Kidney capillary endothelial cell (primary cell): ENCODE results near the gene TRIM33.
"Not testable (repeated sequence)": the region's sequence is repeated elsewhere in the genome, so short reads cannot be mapped to it uniquely, and the experiment has no call there.

ENCODE experiments used
- DNase-seq: peaks from one replicate; pipeline ENCODE4 v3.0.0-alpha.2; 2018; ENCODE audit warnings: low spot score

Gene TRIM33

DNA sequence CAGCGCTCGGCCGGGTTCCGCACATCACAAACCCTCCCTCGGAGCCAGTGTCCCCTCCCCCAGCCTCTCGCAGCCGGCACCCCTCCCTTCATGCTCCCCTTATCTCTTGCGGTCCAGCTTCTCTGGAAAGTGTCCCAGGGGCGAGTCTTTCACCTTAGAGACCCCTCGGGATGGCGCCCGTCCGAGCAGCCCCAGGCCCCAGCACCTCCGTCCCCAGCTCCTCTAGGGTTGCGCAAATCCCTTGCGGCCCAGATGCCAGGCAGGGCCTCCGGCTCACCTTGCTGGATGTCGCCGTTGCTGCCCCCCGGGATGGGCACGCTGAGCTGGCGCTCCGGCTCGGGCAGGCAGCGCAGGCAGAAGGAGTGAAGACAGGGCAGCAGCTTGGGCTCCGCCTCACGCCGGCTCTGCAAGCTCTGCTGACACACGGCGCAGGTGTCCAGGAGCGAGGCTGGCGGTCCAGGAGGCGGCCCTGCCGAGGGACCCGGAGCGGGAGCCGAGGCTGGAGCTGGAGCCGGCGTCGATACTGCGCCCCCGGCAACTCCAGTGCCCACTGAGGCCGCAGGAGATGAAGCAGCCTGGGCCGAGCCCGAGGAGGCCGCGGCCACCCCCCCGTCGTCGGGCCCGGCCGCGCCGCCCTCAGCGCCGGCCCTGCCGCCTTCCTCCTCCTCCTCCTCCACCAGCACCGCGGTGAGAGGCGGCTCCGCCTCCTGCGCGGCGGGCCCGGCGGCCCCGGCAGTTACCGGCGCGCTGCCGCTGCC is 550 bp downstream of the TRIM33 start:
- peak; percentile 19 for DNase-seq

DNA sequence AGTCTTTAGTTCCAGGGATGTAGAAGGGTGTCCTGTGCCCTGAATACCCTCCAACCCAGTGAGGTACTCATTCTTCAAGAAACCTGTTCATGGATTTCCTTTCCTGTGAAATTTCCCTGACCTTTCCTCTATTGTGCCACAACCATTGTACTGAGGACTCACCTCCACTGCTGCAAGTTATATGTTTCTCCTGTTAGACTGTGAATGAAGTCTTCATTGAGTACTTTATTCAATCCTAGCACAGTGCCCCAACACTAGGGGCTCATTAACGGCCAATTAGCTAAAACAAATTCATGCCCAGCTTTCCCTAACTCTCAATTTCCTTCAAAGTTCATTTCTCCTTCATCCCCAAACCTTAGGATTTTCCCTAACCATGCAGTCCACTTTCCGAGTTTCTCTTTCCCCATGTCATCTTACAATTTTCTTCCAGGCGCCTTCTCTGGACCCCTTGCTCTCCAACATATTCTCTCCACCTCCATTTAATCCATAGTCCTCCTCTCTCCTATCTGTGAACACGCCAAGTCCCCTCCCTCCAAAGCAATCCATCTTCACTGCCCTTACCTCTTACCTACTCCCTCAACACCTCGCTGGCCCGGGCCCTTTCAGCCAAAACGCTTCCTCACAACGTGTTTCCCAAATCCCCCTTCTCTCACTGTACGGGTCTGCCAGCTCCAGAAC is 1.3 kb downstream of the TRIM33 start:
- peak; percentile 11 for DNase-seq

DNA sequence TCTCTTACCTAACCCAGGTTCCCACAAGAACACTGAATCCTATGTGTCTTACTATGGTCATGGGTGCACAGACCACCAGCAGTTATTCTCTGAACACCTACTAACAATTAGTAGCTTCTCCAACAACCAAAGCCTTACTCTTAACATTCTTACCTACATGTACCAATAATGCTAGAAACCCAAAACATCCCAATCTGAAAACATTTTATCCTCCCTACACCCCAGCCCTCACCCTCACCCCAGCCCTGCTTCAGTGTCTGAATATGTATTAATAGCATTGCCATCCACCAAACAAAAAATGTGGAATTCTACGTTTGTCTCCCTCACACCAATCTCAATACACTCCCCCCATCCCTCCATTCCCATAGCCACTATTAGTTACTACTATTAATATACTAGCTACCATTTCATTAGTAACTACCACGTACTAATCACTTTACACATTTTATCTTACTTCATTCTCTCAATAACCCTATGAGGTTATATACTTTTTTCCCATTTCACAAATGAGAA is 2.6 kb downstream of the TRIM33 start:
- DNase-seq = no peak

DNA sequence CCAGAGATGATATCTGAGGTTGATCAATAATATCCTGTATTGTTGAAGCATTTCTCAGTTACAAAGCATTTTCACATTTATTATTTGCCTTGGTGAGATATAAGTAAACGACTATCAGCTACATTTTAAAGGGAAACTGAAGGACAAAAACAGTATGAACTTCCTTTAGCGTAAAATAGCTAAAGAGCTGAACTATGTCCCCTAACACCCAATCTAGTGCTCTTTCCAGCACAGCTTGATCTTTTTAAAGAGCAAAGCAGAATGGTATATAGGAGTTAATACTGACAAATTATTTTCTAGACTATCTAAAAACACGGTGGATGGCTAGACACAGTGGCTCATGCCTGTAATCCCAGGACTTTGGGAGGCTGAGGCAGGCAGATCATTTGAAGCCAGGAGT is 3.5 kb downstream of the TRIM33 start:
- DNase-seq = no peak

DNA sequence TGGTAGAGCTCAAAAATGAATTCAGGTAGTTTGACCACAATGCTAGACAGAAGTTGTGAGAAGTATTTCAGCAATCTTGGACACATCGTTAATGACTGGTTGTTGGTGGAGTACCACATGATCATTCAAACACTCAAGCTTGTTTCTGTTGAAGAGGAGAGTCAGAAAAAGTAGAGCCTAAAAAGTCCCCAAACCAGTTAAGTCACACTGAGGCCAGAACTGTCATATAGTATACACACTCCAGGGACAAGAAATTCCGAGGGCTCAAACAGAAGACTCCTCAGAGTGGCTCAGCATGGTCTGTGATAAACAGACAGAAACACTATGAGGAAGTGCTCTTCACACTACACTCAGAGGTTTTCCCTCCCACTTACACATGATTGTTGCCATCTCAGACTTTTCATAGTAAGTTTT is 5.8 kb downstream of the TRIM33 start:
- DNase-seq = no peak

DNA sequence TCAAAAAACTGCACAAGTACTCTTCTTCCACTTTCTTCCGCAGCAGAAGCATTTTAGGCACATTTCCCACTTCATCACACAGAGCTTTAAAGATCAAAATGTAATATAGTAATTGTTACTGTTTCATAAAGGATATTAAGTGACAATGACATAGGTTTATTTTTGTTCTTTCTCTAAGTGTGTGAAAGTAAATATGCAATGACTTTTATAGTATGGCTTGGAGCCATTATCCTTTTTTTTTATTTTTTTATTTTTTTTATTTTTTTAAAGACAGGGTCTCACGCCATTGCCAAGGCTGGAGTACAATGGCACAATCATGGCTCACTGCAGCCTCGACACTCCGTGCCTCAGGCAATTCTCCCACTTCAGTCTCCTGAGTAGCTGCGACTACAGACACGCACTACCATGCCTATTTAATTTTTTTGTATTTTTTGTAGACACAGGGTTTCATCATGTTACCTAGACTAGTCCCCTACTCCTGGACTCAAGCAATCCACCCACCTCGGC is 7.0 kb downstream of the TRIM33 start:
- DNase-seq = no peak

DNA sequence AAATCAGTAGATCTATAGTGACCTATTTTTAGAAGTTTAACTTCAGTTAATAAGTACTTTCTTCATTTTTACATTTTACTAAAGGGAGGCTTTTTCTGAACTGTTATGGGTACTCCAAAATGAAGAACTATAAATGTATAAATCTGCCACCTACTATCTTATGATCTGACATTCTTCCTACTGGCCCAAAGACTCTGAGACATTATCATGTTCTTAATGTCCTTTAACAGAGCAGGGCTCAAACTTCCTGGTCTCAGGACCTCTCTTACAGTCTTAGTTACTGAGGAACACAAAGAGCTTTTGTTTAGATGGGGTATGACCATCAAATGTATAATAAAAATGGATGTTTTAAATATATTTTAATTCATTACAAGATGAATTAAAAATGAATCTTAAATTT is 8.9 kb downstream of the TRIM33 start:
- no peak for DNase-seq

DNA sequence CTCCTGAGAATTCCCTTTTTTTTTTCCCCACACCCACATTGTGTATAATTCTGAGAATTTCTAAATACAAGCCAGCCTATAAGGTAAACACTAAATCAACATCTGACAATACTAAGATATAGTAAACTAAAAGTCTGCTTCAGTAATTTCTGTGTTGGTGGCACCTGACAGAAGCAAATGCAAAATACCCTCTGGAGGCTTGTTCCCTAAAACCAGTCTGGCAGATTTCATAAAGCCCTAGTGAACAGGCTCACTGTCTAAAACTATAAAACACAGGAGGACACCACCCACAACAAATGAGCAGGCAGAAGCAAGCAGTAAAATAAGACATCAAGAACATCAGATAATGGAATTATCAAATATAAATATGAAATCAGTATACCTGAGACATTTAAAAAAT is 11.5 kb downstream of the TRIM33 start:
- no peak for DNase-seq

DNA sequence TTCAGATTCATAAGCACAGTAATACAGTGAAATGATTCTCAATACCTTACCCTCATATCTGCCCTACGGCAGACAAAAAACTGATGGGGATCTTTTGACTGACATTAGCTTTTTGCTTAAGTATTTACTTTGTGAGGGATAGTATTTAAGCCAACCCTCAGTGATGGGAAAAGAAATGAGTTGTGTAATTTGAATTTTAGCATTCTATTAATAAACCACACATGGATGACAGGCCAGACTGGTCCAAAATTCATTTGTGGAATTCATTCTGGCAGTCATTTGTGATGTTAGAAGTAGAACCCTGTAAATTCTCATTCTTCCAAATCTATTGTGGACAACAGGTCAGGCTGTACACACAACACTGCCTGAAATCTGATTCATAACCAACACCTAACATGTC is 14.9 kb downstream of the TRIM33 start:
- no peak for DNase-seq

DNA sequence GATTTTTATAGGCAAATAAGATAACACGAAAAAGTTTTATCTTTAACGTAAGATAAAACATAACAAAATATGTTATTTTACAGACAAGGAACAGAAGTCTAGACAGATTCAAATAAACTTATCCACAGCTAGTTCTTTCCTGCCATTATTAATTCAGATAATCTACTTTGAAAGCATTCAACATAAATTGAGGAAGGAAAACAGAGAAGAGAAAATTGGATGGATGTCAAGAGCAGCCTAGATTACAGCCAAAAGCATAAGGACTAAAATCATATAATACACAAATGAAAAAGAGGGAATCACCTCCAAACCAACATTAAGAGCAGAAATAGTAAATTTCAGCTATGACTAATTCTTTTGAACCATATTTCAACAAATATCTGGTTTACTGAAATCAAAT is 15.5 kb downstream of the TRIM33 start:
- DNase-seq = no peak

DNA sequence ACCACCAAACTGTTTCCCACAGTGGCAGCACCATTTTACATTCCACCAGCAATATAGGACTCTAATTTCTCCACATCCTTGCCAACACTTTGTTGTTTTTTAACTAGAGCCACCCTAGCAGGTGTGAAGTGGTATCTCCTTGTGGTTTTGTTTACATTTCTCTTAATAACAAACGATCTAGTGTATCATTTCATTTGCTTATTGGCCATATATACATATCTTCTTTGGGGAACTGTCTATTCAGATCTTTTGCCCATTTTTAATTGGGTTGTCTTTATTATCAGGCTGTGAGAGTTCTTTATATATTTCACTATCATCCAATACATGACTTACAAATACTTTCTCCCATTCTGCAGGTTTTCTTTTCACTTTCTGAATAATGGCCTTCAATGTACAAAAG is 18.0 kb downstream of the TRIM33 start:
- DNase-seq = no peak

DNA sequence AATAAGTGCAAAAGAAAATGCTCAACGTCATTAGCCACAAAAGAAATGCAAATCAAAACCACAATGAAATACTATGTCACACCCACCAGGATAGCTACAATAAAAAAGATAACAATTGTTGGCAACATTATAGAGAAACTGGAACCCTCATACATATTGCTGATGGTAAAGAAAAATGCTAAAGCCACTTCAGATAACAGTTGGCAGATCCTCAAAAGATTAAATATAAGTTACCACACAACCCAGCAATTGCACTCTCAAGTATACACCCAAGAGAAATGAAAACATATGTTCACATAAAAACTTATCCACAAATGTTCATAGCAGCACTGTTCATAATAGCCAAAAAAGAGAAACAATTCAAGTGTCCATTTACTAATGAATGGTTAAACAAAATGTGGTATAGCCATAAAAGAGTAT is 20.7 kb downstream of the TRIM33 start:
- no peak for DNase-seq

DNA sequence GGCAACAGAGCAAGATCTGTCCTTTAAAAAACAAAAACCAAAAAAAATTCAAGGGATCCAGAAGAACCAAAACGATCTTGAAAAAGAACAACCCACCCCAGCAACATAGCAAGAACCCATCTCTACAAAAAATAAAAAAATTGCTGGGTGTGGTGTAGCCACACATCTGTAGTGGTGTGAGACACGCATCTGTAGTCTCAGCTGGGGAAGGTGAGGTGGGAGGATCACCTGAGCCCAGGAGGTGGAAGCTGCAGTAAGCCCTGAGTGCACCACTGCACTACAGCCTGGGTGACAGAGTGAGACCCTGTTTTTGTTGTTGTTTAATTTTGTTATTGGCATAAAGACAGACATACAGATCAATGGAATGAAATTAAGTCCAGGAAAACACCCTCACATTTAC is 22.3 kb downstream of the TRIM33 start:
- no peak for DNase-seq

DNA sequence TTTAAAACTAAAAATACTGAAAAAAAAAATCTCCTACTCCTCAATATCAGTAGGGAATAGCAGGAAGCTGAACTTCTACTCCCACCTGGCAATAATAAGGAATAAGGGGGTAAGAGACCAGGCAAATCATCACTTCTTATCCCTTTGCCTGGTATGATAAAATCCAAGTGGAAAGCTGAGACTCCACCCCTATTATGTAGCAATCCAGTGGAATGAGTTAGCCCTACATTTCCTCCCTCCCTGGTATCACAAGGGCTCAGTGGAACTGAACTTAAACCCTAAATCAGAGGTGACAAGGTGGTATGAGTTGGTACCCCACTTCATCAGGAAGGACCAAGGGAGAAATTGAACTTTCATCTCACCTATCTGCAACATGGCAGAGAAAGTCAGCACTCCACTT is 25.7 kb downstream of the TRIM33 start:
- no peak for DNase-seq

DNA sequence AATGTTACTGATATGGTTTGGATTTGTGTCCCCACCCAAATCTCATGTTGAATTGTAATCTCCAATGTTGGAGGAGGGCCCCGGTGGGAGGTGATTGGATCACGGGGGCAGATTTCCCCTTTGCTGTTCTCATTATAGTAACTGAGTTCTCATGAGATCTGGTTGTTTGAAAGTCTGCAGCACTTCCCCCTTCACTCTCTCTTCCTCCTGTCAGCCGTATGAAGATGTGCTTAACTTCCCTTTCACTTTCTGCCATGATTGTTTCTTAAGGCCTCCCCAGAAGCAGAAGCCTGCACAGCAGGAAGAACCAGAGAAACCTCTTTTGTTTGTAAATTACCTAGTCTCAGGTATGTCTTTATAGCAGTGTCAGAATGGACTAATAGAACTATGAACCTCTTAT is 28.4 kb downstream of the TRIM33 start:
- no peak for DNase-seq

DNA sequence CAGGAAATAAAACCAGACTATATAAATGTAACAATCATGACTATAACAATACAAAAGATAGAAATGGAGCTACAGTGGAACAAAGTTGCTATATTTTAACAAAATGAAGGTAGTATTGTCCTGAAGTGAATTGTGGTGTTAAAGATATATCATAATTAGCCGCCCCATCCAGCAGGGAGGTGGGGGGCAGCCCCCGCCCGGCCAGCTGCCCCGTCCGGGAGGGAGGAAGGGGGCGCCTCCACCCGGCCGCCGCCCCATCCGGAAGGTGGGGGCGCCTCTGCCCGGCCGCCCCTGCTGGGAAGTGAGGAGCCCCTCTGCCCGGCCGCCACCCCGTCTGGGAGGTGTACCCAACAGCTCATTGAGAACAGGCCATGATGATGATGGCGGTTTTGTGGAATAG is 31.4 kb downstream of the TRIM33 start:
- not testable (repeated sequence) for DNase-seq

DNA sequence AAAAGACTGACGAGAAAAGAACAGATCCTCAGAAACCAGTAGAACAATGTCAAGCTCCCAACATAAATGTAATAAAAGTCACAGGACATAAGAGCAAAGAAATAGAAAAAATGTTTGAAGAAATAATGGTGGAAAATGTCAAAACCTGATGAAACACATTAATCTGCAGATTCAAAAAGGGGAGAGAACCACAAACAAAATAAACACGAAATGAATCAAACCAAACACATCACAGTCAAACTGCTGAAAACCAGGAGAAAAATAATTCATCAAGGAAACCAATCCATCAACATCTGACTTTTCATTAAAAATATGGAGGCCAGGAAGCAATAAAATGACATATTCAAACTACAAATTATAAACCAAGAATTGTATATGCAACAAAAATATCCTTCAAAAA is 31.9 kb downstream of the TRIM33 start:
- no peak for DNase-seq

DNA sequence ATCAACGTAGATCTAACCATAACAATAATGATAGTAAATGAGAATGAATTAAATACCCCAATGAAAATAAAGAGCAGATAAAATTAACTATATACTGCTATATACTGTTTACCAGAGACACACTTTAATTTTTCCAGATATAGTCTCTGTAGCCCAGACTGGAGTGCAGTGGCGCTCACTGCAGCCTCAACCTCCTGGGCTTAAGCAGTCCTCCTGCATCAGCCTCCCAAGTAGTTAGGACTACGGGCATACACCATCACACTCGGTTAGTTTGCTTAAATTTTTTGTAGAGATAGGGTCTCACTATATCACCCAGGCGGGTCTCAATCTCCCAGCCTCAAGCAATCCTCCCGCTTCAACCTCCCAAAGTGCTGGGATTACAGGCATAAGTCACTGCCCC is 37.2 kb downstream of the TRIM33 start:
- DNase-seq = no peak

DNA sequence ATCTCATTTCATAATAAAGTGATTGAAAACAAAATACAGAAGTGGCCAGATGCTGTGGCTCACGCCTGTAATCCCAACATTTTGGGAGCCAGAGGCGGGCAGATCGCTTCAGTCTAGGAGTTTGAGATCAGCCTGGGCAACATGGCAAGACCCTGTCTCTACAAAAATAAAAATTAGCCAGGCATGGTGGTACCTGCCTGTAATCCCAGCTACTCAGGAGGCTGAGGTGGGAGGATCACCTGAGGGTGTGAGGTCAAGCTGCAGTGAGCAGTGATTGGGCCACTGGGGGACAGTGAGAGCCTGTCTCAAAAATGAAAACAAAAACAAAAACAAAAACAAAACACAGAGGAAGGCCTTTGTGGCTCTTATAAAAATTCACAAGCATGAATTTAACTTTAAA is 38.6 kb downstream of the TRIM33 start:
- DNase-seq = no peak

DNA sequence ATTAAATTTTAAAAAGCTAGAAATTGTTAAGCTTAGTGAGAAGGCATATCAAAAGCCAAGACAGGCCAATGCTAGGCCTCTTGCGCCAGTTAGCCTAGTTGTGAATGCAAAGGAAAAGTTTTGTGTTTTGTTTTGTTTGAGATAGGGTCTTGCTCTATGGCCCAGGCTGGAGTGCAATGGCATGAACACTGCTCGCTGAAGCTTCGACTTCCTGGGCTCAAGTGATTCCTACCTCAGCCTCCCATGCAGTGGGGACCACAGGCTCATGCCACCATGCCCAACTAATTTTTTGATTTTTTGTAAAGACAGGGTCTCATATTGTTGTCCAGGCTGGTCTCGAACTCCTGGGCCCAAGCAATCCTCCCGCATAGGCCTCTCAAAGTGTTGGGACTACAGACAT is 40.3 kb downstream of the TRIM33 start:
- DNase-seq = no peak

DNA sequence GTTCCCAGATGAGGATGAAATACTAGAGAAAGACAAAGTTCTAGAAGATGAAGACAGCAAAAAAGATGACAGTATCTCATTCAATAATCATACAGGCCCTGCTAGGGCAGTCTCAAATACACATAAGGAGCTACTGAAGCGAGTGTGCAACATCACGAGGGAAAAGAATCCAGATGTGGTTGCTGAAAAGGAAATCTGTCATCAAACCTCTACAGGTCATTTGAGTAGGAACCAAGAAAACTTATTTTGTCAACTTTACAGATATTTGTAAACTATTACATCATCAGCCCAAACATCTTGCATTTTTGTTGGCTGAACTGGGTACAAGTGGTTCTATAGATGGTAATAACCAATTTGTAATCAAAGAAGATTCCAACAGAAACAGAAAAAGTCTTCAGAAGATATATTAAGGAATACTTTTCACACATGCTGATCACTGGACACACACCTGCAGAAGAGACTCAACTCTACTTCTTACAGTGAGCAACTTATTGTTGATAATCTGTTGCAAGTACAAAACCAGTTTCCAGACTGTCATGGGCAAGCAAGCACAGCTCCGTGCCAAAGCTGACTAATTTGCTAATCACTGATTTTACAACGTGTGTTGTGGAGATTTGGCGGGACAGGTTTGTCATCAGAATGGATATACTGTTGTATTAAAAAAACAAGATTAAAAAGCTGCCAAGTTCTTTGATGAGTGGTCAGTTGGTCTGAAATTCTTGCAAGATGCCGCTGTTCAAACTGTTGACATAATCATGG is 42.1 kb downstream of the TRIM33 start:
- DNase-seq = no peak

DNA sequence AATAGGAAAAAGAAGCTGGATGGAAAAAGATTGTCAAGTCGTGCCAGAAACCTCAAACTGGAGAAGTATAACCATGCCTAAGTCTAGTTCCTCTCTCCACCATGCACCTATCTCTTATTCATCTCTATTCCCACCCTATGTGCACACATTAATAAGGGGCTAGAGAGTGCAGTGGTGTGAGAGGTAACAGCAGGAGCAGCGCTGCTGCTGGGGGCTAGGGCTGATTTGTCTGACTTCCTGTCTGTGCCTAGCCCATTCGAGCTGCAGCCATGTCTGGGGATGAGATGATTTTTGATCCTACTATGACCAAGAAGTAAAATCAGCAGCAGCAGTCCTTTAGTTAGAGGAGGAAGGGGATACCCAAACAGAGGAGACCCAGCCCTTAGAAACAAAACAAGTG is 43.0 kb downstream of the TRIM33 start:
- no peak for DNase-seq

DNA sequence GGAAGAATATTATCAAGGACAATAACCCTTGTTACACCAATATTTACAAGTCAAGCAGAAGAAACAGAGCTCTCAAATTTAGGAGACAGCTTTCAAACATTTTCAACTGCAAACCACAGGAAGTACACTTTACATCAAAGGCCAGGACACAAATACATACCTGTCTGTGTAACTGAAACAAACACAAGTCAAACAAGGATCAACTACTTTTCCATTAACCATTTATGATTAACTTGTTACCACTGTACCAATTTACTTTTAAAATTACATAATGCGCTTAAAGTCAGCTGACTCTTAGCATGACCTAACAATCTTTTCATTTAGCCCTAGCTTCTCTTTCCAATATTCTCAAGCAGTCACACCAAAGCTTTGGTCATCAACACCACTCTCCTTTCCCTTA is 43.5 kb downstream of the TRIM33 start:
- no peak for DNase-seq
